Measurements from ENCODE around the gene PTPRM.

GRCh38 chr18:8361941-8362471 is 794.9 kb downstream of the PTPRM start:
- TF ChIP-seq, protein P1, sequence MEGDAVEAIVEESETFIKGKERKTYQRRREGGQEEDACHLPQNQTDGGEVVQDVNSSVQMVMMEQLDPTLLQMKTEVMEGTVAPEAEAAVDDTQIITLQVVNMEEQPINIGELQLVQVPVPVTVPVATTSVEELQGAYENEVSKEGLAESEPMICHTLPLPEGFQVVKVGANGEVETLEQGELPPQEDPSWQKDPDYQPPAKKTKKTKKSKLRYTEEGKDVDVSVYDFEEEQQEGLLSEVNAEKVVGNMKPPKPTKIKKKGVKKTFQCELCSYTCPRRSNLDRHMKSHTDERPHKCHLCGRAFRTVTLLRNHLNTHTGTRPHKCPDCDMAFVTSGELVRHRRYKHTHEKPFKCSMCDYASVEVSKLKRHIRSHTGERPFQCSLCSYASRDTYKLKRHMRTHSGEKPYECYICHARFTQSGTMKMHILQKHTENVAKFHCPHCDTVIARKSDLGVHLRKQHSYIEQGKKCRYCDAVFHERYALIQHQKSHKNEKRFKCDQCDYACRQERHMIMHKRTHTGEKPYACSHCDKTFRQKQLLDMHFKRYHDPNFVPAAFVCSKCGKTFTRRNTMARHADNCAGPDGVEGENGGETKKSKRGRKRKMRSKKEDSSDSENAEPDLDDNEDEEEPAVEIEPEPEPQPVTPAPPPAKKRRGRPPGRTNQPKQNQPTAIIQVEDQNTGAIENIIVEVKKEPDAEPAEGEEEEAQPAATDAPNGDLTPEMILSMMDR (IDR thresholded peaks at IDR 0.05), result no peak
- TF ChIP-seq POLR2A (IDR thresholded peaks at IDR 0.05) (no peak), POLR2AphosphoS5 (IDR thresholded peaks at IDR 0.05) (no peak)

Measured in sigmoid colon (tissue), 4 donors.